ENCODE data around the gene CORO2B.

- TF ChIP-seq CTCF (IDR thresholded peaks at IDR 0.05; ENCODE audit: borderline replicate concordance, extremely low read depth, low read length, poor library complexity, severe bottlenecking) (no peak), EZH2 (IDR thresholded peaks at IDR 0.05; ENCODE audit: borderline replicate concordance, low read depth, low read length, severe bottlenecking) (no peak)
Measured at GRCh38 chr15:68612979-68613740, 34.4 kb downstream of the CORO2B start.

Data from DND-41 (cell line).